ENCODE measurements around the gene MRE11. TPM values are rescaled to one million over a fixed set of nuclear protein-coding genes. Genes with fewer than 3 reads are reported as not detected.
"Not testable (repeated sequence)": the region's sequence is repeated elsewhere in the genome, so short reads cannot be mapped to it uniquely, and the experiment has no call there.

The MRE11 gene
- total and polyA plus RNA-seq, 4 donors, result 1.5 to 18.3 (median 5.6) TPM

DNA sequence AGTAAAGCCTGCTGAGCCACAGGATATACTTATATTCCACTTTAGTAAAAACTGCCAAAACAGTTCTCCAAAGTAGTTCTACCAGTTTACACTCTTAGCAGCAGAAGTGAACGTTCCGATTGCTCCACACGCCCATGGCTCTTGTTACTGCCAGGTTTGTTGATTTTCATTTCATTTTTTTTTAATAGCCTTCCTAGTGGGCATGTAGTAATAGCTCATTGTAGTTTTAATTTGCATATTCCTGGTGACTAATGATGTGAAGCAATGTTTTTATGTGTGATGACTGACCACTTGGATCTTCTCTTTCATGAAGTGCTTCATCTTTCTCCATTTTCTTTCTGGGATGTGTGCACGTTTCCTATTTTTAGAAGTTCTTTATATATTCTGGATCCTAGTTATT is 13.8 kb upstream of the MRE11 start:
- H3K27me3 ChIP-seq (ENCODE audit: control insufficient read depth in 4 of 4, insufficient read depth in 4 of 4, low read length in 3 of 4), result no peaks in the 10 kb centered on the region

DNA sequence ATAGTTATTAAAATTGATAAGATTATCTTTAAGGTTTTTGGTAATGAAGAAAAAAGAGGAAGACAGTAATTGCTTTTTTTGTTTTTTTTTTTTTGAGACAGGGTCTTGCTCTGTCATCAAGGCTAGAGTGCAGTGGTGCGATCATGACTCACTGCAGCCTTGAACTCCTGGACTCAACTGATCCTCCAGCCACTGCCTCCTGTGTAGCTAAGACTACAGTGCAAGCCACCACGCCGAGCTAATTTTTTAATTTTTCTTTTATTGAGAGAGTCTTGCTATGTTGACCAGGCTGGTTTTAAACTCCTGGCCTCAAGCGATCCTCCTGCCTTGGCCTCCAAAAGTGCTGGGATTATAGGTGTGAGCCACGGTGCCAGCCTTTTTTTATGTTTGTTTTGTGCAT is 12.9 kb upstream of the MRE11 start:
- not testable (repeated sequence) for H3K27ac ChIP-seq (ENCODE audit: low read depth in 1 of 2, low read length in 2 of 2); H3K9me3 ChIP-seq (ENCODE audit: control insufficient read depth in 4 of 4, low read length in 3 of 4); H3K4me1 ChIP-seq (ENCODE audit: control insufficient read depth in 4 of 4, insufficient read depth in 4 of 4, low read length in 3 of 4); H3K27me3 ChIP-seq (ENCODE audit: control insufficient read depth in 4 of 4, insufficient read depth in 4 of 4, low read length in 3 of 4); DNase-seq (ENCODE audit: low spot score); H3K36me3 ChIP-seq (ENCODE audit: control insufficient read depth in 4 of 4, insufficient read depth in 3 of 4, low read depth in 1 of 4, low read length in 3 of 4); H3K4me3 ChIP-seq (ENCODE audit: low read depth in 1 of 3, low read length in 3 of 3); H3K9ac ChIP-seq (ENCODE audit: low read depth in 1 of 2, low read length in 2 of 2)
- WGBS, result 91% methylated on average over 5 of the region's 5 CpGs

More for the DNA sequence above, 13.8 kb upstream of the MRE11 start:
- DNase-seq (ENCODE audit: low spot score), result no peak
- Histone ChIP-seq H3K36me3 (ENCODE audit: control insufficient read depth in 4 of 4, insufficient read depth in 3 of 4, low read depth in 1 of 4, low read length in 3 of 4) (no peaks in the 10 kb centered on the region), H3K4me1 (ENCODE audit: control insufficient read depth in 4 of 4, insufficient read depth in 4 of 4, low read length in 3 of 4) (peaks cover 0 to 11% (median 3%) of the 10 kb centered on the region in 4 donors), H3K4me3 (ENCODE audit: low read depth in 1 of 3, low read length in 3 of 3) (no peak overlapping the region), H3K27ac (ENCODE audit: low read depth in 1 of 2, low read length in 2 of 2) (no peak overlapping the region), H3K9ac (ENCODE audit: low read depth in 1 of 2, low read length in 2 of 2) (no peak overlapping the region), H3K9me3 (ENCODE audit: control insufficient read depth in 4 of 4, low read length in 3 of 4) (no peaks in the 10 kb centered on the region)
- TF ChIP-seq, protein P1, sequence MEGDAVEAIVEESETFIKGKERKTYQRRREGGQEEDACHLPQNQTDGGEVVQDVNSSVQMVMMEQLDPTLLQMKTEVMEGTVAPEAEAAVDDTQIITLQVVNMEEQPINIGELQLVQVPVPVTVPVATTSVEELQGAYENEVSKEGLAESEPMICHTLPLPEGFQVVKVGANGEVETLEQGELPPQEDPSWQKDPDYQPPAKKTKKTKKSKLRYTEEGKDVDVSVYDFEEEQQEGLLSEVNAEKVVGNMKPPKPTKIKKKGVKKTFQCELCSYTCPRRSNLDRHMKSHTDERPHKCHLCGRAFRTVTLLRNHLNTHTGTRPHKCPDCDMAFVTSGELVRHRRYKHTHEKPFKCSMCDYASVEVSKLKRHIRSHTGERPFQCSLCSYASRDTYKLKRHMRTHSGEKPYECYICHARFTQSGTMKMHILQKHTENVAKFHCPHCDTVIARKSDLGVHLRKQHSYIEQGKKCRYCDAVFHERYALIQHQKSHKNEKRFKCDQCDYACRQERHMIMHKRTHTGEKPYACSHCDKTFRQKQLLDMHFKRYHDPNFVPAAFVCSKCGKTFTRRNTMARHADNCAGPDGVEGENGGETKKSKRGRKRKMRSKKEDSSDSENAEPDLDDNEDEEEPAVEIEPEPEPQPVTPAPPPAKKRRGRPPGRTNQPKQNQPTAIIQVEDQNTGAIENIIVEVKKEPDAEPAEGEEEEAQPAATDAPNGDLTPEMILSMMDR (IDR thresholded peaks at IDR 0.05; ENCODE audit: low read depth, low read length, missing input control), result no peak
- TF ChIP-seq JUND (IDR thresholded peaks at IDR 0.05) (no peak), RXRA (IDR thresholded peaks at IDR 0.05) (no peak), EGR1 (IDR thresholded peaks at IDR 0.05; ENCODE audit: low read depth in 2 of 2) (no peak), HNF4G (IDR thresholded peaks at IDR 0.05) (no peak), SP1 (IDR thresholded peaks at IDR 0.05) (no peak), TAF1 (conservative IDR thresholded peaks at IDR 0.05) (no peak), FOXA1 (IDR thresholded peaks at IDR 0.05) (no peak), RAD21 (IDR thresholded peaks at IDR 0.05) (no peak), YY1 (IDR thresholded peaks at IDR 0.05) (no peak), FOXA2 (IDR thresholded peaks at IDR 0.05) (no peak)
- TF ChIP-seq, protein P2, sequence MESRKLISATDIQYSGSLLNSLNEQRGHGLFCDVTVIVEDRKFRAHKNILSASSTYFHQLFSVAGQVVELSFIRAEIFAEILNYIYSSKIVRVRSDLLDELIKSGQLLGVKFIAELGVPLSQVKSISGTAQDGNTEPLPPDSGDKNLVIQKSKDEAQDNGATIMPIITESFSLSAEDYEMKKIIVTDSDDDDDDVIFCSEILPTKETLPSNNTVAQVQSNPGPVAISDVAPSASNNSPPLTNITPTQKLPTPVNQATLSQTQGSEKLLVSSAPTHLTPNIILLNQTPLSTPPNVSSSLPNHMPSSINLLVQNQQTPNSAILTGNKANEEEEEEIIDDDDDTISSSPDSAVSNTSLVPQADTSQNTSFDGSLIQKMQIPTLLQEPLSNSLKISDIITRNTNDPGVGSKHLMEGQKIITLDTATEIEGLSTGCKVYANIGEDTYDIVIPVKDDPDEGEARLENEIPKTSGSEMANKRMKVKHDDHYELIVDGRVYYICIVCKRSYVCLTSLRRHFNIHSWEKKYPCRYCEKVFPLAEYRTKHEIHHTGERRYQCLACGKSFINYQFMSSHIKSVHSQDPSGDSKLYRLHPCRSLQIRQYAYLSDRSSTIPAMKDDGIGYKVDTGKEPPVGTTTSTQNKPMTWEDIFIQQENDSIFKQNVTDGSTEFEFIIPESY (IDR thresholded peaks at IDR 0.05), result no peak
- TF ChIP-seq, protein P3, sequence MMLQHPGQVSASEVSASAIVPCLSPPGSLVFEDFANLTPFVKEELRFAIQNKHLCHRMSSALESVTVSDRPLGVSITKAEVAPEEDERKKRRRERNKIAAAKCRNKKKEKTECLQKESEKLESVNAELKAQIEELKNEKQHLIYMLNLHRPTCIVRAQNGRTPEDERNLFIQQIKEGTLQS (IDR thresholded peaks at IDR 0.05), result no peak
- TF ChIP-seq, protein P4, sequence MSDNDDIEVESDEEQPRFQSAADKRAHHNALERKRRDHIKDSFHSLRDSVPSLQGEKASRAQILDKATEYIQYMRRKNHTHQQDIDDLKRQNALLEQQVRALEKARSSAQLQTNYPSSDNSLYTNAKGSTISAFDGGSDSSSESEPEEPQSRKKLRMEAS (IDR thresholded peaks at IDR 0.05), result no peak
- TF ChIP-seq, protein P5, sequence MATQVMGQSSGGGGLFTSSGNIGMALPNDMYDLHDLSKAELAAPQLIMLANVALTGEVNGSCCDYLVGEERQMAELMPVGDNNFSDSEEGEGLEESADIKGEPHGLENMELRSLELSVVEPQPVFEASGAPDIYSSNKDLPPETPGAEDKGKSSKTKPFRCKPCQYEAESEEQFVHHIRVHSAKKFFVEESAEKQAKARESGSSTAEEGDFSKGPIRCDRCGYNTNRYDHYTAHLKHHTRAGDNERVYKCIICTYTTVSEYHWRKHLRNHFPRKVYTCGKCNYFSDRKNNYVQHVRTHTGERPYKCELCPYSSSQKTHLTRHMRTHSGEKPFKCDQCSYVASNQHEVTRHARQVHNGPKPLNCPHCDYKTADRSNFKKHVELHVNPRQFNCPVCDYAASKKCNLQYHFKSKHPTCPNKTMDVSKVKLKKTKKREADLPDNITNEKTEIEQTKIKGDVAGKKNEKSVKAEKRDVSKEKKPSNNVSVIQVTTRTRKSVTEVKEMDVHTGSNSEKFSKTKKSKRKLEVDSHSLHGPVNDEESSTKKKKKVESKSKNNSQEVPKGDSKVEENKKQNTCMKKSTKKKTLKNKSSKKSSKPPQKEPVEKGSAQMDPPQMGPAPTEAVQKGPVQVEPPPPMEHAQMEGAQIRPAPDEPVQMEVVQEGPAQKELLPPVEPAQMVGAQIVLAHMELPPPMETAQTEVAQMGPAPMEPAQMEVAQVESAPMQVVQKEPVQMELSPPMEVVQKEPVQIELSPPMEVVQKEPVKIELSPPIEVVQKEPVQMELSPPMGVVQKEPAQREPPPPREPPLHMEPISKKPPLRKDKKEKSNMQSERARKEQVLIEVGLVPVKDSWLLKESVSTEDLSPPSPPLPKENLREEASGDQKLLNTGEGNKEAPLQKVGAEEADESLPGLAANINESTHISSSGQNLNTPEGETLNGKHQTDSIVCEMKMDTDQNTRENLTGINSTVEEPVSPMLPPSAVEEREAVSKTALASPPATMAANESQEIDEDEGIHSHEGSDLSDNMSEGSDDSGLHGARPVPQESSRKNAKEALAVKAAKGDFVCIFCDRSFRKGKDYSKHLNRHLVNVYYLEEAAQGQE (IDR thresholded peaks at IDR 0.05), result no peak
- 72% methylated on average over 4 of the region's 4 CpGs for WGBS

All from liver (tissue), 9 donors.